ENCODE data around the gene HSF5.
"Not testable (repeated sequence)": the region's sequence is repeated elsewhere in the genome, so short reads cannot be mapped to it uniquely, and the experiment has no call there.

The HSF5 gene

GRCh38 chr17:58516644-58517377 lies 28.6 kb upstream of the HSF5 start:
- DNase-seq: no peak

GRCh38 chr17:58515286-58515685 lies 27.1 kb upstream of the HSF5 start:
- no peak for DNase-seq

- no peak for DNase-seq
Observed at GRCh38 chr17:58514770-58515157, 26.6 kb upstream of the HSF5 start.

GRCh38 chr17:58513965-58514769 lies 26.0 kb upstream of the HSF5 start, which contains the start of gene MTMR4:
Gene MTMR4, minus strand, starts transcription at chr17:58514638. Its CDS starts 231 bp downstream, at chr17:58514407.
- peak; percentile 79 for DNase-seq

- no peak for DNase-seq
Observed at GRCh38 chr17:58513267-58513964, 25.2 kb upstream of the HSF5 start.

GRCh38 chr17:58510075-58510474 lies 21.9 kb upstream of the HSF5 start:
- DNase-seq: no peak

- no peak for DNase-seq
Observed at GRCh38 chr17:58508341-58509067, 20.3 kb upstream of the HSF5 start.

GRCh38 chr17:58507123-58507634 lies 19.0 kb upstream of the HSF5 start:
- no peak for DNase-seq

- DNase-seq: no peak
Observed at GRCh38 chr17:58506354-58507080, 18.3 kb upstream of the HSF5 start.

- DNase-seq: no peak
Observed at GRCh38 chr17:58504826-58505351, 16.7 kb upstream of the HSF5 start.

- DNase-seq: no peak
Observed at GRCh38 chr17:58503866-58504265, 15.7 kb upstream of the HSF5 start.

- not testable (repeated sequence) for DNase-seq
Observed at GRCh38 chr17:58503134-58503533, 14.9 kb upstream of the HSF5 start.

- DNase-seq: no peak
Observed at GRCh38 chr17:58501451-58501850, 13.2 kb upstream of the HSF5 start.

- no peak for DNase-seq
Observed at GRCh38 chr17:58498177-58498828, 10.1 kb upstream of the HSF5 start.

- no peak for DNase-seq
Observed at GRCh38 chr17:58493506-58493905, 5.3 kb upstream of the HSF5 start.

GRCh38 chr17:58492238-58493121 lies 4.3 kb upstream of the HSF5 start:
- DNase-seq: no peak

- no peak for DNase-seq
Observed at GRCh38 chr17:58491510-58492045, 3.4 kb upstream of the HSF5 start.

GRCh38 chr17:58488428-58488890 lies 251 bp upstream of the HSF5 start:
- no peak for DNase-seq

- no peak for DNase-seq
Observed at GRCh38 chr17:58484600-58484999, 3.6 kb downstream of the HSF5 start.

All from fibroblast of skin of scalp (primary cell).